SKM-1 (cell line): Measurements from ENCODE around the gene TPP1.
A peak's percentile ranks its signal among the peaks of the same experiment; 100 is the strongest.

ENCODE experiments used
- DNase-seq: peaks from one replicate; lab custom pipeline; 2025; ENCODE audit not compliant: unreplicated experiment; lab: John Stamatoyannopoulos, UW

Gene TPP1

DNA sequence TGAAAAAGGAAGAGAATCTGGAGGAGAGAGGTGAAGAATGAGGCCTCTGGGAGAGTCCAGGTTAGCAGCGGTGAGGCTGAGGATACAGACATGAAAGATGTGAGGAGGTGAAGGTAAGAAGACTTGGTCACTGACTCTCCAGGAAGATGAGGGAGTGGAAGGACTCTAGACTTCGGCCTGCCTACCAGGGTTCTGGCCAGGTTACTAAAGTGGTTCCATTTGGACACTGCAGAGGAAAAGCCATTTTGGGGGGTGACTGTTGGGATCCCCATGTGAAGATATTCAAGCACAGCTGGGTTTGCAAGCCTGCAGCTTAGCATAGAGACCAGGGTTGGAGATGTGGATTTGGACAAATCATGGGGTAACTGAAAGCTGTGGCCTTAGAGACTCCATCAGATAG lies 28.6 kb upstream of the TPP1 start:
- no peak for DNase-seq

DNA sequence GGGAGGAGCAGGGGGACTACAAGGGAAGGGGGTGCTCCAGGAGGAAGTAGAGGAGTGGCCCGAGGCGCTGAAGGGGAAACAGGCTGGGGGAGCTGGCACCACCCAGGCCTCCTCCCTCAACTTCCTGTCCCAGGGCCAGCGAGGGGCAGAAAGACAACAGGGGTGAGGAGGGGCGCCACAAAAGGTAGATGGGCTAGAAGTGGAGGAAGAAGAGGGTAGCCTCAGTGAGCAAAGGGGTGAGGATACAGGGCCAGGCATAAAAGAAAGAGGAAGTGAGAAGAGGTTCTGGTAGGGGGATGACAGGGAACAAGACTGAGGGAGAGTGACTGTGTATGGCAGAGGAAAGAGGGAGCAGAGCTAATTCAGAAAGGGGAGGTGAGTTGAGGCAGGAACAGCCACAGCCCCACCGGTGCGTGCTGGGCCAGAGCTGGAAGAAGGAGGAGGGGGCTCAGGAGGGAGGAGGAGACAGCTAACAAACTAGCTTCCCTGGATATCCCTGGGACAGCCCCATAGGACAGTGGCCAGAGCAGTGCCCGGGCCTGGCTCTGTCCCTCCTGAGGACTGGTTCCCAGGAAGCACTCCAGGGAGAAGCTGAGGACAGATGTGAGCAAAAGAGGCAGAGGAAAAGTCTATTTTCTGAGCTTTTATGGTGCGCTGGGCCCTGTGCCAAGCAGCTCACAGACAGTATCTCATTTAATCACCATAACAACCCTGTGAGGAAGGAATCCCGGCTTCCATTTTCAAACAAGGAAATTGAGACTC lies 27.9 kb upstream of the TPP1 start:
- peak; percentile 95 for DNase-seq

DNA sequence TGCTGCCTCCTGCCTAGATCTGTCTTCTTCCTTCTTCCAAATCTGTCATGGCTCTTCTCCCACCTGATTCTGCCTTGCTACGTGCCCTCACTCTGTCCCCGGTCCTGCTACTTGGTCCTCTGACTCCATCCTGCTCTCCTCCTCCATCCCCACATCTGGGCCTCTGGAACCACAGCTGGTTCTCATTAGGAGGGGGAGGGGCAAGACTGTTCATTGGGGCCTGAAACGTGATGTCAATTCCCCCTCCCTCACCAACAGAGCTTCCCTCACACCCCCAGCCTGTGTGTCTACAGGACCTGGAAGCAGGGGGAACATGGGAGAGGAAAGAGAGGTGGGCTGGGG lies 27.3 kb upstream of the TPP1 start:
- peak; percentile 80 for DNase-seq

DNA sequence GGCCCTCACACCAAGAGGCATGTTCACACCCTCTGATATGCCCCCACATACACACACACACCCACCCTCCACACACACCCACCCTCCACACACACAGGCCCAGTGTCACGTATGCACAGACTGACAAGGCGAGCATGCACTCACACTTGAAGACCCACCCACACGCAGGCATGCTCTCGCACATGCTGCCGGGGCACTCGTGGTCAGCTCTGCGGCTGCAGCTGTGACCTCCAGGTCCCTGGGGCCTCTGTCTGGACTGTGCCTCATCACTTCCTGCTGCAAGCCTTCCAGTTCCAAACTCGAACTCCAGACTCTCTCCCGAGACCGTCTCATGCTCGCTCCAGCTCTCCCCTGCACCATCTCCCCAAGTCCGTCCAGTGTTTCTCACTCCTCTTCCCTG lies 26.8 kb upstream of the TPP1 start:
- DNase-seq: peak; percentile 36

DNA sequence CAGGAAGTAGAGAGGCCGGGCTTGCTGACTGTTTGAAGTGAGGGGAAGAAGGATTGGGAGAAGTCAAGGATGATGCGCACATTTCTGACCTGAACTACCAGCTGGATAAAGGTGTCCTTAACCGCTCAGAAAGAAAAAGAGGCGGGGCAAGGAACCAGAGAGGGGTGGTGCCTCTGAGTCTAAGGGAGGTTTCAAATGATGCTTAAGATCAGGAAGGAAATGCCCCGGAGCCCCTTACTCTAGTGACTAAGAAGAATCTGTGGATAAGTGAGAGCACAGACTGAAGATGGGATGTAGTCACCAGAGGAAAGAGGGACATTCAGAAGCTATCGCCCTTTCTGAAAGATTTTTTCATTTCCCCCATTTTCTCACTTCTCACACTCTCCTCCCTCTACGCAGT lies 23.7 kb upstream of the TPP1 start:
- DNase-seq: no peak

DNA sequence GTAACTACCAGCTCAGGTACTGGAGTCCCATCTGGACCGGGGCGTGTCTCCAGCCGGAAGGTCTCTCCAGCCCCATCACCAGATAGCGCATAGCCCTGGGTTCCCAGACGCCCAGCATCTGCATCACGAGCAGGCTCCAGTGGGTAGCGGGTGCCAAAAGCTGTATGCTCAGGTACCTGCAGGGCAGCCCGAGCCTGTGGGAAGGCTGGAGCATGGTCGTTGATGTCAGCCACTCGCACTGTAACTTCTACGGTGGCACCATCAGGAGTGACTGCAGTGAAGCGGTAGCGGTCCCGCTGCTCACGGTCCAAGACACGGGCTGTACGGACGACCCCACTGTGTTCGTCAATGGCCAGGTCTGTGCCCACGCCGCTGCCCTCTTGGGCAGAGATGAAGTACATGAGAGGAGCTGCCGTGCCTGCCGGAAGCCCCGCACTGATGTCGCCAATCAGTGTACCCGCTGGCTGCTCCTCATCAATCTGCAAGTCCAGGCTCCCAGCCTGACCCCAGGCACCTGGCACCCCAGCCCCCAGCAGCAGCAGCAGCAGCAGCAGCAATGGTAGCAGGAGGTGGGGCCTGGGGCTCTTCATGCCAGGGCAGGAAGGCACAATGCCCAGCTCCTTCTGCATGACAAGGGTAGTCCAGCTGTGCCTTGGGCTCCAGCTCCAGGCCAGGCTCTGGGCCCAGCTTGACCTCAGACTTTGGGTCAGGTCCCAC lies 21.9 kb upstream of the TPP1 start:
- no peak for DNase-seq

GRCh38 chr11:6640036-6640984 lies 21.1 kb upstream of the TPP1 start:
- DNase-seq: no peak

DNA sequence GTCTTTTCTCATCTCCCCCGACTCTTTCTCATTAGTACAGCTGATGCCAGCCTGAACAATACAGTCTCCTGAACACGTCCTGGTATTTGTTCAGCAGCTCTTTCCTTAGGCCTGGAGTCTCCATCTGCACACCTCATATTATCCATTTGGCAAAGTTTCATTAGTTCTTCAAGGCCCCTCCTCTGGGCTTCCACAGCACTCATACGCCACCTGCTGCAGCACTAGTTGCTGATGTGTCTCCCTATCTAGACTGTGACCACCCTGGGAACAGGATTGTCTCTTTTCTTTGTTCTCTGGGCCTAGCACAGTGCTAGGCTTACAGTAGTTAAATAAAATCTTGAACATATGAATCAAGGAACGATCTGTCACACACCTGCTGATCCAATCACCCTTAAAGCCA lies 19.2 kb upstream of the TPP1 start:
- DNase-seq: no peak

- no peak for DNase-seq
Measured at GRCh38 chr11:6637871-6638270, 18.6 kb upstream of the TPP1 start.

- DNase-seq: no peak
Measured at GRCh38 chr11:6636480-6636879, 17.3 kb upstream of the TPP1 start.

DNA sequence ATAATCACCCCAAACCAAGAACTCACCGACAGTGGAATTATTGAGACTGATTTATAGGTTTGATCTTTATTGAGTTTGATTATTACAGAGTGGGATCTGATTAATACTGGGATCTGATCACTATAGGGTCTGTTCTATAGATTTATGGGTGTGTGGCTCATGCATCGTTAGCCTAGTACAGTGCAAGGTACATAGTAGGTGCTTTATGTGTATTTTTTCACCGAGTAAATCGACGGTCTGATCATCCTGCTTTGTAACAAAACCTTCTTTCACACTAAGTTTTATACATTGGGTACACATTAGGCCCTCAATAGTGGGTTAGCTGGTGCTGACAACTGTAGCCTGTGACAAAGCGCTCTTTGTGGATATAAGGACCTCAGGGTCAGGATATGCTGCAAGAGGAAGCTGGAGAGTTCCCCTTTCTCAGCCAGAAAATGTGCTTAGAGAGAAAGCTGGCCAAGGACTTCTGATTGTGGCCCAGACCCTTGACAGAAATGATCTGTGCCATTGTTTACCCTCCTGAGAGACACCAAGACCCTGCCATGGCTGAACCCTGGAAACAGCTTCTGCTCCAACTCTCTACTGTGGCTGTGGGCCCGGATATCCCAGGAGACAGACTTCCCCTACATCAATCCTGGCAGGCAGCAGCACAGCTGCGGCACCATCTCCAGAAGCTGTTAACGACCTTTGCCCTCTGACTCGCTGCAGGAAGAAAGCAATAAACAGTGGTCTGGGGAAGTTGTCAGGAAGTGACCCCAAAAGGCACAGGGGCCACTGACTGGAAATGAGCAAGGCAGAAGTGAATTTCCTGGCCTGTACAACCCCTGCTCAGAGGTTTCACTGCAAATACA lies 16.1 kb upstream of the TPP1 start:
- DNase-seq: peak; percentile 84

DNA sequence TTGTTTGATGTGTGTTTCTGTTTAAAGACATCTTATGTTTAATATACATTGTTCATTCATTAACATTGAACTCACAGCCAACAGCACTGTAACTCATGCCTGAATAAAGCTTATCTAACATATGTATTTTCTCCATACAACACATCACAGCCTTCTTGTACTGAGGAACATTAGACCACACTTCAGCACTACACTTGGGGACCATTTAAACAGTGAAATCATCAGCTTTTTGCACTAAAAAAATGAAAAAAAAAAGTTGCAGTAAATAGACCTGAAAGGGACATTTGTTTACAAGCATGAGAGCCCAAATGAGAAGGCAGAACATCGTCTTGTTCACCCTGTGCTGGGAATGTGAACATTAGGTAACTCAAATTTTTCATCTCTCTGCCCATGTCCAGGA lies 15.3 kb upstream of the TPP1 start:
- no peak for DNase-seq

GRCh38 chr11:6633422-6634408 lies 14.5 kb upstream of the TPP1 start:
- no peak for DNase-seq

DNA sequence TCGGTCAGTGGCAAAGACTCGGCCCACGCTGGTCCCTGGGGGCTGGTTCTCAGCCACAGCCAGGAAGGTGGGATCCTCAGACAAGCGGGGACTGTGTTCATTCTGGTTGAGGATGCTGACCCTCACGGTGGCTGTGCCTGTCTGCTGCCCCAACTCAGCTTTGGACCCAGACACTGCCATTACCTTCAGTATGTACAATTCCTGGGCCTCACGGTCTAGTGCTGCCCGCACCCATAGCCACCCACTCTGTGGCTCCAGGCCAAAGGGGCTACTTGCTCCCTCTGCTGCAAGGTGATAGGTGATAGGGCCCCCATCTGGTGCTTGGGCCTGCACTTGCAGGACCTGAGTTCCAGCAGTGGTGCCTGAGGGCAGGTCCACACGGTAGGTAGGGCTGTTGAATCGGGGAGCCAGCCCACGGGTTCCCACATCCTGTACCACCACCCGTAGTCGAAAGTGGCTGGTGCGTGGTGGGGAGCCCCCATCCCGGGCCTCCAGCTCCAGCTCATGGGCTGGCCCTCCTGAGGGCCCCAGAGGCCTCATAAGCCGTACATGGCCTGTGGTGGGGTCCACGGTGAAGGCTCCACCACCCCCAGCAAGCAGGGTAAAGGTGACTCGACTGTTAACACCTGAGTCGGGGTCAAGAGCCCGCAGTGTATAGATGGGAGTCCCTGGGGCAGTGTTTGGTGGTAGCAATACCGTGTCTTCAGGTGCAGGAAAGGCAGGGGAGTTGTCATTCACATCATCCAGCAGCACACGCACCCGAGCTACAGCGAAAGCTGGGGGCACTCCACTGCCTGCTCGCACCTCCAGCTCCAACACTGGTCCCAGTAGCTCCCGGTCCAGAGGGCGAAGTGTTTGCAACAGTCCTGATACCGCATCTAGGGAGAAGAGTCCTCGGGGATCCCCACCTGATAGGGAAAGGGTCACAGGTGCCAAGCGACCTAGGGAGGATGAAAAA lies 13.2 kb upstream of the TPP1 start:
- no peak for DNase-seq

DNA sequence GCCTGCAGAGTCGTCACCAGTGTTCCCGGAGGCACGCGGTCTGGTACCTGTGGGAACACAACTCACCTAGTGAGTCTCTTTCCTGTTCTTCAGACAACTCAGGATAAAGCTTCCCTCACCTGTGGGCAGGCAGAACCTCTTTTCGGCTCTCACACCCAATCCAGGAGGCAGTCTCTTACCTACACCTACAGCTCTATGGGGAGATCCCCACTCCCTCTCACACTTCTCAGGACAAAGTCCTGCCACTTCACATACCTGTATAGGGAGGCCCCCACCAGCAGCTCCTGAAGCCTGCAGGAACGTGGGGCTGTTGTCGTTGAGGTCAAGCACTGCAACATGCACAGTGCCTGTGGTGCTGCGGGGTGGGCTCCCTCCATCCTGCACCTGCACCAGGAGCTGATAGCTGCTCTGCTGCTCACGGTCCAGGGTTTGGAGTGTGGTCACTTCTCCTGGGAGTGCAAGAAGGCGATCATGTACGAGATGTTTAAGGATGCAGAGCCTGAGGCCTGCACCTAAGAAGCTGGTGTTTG lies 12.2 kb upstream of the TPP1 start:
- no peak for DNase-seq

GRCh38 chr11:6630632-6631291 lies 11.5 kb upstream of the TPP1 start:
- DNase-seq: no peak

GRCh38 chr11:6629892-6630631 lies 10.8 kb upstream of the TPP1 start:
- no peak for DNase-seq
